K562 (cell line): ENCODE data around the gene EPHA1. TPM values are rescaled to one million over a fixed set of nuclear protein-coding genes. Genes with fewer than 3 reads are reported as not detected.

Source experiments
- ESRRA ChIP-seq: fragments of 450-650 bp; IDR thresholded peaks from 2 replicates; pipeline ENCODE4 v1.6.1; 2014; ENCODE audit warnings: low read depth, mild to moderate bottlenecking, moderate library complexity, borderline replicate concordance
- MGA ChIP-seq: fragments of 450-650 bp; IDR thresholded peaks from 2 replicates; pipeline ENCODE4 v1.6.1; 2016; ENCODE audit warnings: mild to moderate bottlenecking, moderate library complexity
- RBBP5 ChIP-seq: fragments of 200-600 bp; sonication (generic); IDR thresholded peaks from 2 replicates; pipeline ENCODE4 v1.6.1; 2012; ENCODE audit warnings: borderline replicate concordance, mild to moderate bottlenecking, low read length, control low read depth, inconsistent platforms; ENCODE audit not compliant: insufficient read depth, poor library complexity, severe bottlenecking
- polyA plus RNA-seq, 8 experiments: library from polyadenylated mRNA; depleted of rRNA in 4 of 8; stranded (reverse) in 5 of 8; unstranded in 3 of 8; fragments of >200 nt; fragmentation: Nextera tagmentation in 2 of 8; fragmentation: Illumina TruSeq in 1 of 8; extraction: Ambion mirVana in 2 of 8; extraction: Trizol in 1 of 8; gene quantifications; 2 replicates each; pipeline versions ENCODE4 v1.2.1 to v1.2.3, GENCODE V29; 2011 to 2014; ENCODE audit warnings: inconsistent platforms in 1 of 8, missing spikeins in 1 of 8
- total RNA-seq, 7 experiments: library from RNA; depleted of rRNA in 6 of 7; stranded (reverse); fragments of >200 nt in 6 of 7; fragmentation: Illumina TruSeq in 2 of 7; extraction: Trizol in 2 of 7; gene quantifications; 2 replicates each; pipeline versions ENCODE4 v1.2.1 to v1.2.3, GENCODE V29; 2011 to 2021; ENCODE audit warnings: low replicate concordance in 1 of 7

The EPHA1 gene
- total and polyA plus RNA-seq, 9 of the 15 experiments (the other 6 are each of a cell fraction or from before 2014, with no cell fraction given), result 0.22 to 0.57 (median 0.32) TPM; not detected in 6

GRCh38 chr7:143448429-143448828 lies 39.8 kb upstream of the EPHA1 start (continued):
- TF ChIP-seq MGA, result no peak
- TF ChIP-seq RBBP5, result no peak
- TF ChIP-seq ESRRA, result no peak
